Heart left ventricle (tissue), 13 donors: ENCODE data around the gene CDKL2.
"Not testable (repeated sequence)": the region's sequence is repeated elsewhere in the genome, so short reads cannot be mapped to it uniquely, and the experiment has no call there.

ENCODE experiments used
- POLR2A ChIP-seq, 2 donors: fragments of 450-650 bp; IDR thresholded peaks; one replicate each; pipeline ENCODE4 v1.6.1; 2017; ENCODE audit warnings: antibody characterized with exemption in 2 of 2, mild to moderate bottlenecking in 2 of 2, moderate library complexity in 2 of 2
- TF ChIP-seq, protein P1 (sequence below), 12 donors: fragments of 200-600 bp; sonication (generic) in 4 of 12; IDR thresholded peaks; one replicate each; pipeline versions ENCODE4 v1.5.0 to v1.8.0; 2018 to 2022; ENCODE audit warnings: antibody characterized with exemption in 12 of 12, mild to moderate bottlenecking in 5 of 12
- donor health status: ischemic (EF 13 %, LVEDD 7.1; RV severe dilation, severe dysfunction).
- donor health status: DM: no; HTN: yes; CAD: no.
- donor health status: DM: no; HTN: no; CAD: no.
- donor health status: ischemic (EF 25% LVEDD 6.9; RV normal size, moderate dysfunction).
- donor health status: ischemic (EF 25% LVEDD 5.7; RV mildly dilated, moderate dysfunction).
- donor health status: ischemic (EF 35%, LVEDD 5.7; RV mildly dilated, moderate dysfunction).
- donor health status: nonischemic (EF 11% LVEDD 7.7; RV severe dilation, severe dysfunction).
- donor health status: DM: yes; HTN: yes; CAD: no.
- donor health status: PGD.
- donor health status: ischemic (EF 29% LVEDD 5.4; RV normal size, mild dysfunction).
- donor health status: nonischemic (EF 23%, LVEDD 6.1; RV moderate dilation, normal function).

DNA sequence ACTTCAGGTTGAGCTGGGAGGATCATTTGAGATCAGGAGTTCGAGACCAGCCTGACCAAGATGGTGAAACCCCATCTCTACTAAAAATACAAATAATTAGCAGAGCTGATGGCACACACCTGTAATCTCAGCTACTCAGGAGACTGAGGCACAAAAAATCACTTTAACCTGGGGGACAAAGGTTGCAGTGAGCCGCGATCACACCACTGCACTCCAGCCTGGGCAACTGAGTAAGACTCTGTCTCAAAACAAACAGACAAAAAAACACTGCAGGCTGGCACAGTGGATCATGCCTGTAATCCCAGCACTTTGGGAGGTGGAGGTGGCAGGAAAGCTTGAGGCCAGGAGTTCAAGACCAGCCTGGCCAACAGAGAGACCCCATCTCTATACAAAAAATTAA, 34.3 kb upstream of the CDKL2 start:
- not testable (repeated sequence) for TF ChIP-seq POLR2A (IDR thresholded peaks at IDR 0.05)
- TF ChIP-seq, protein P1, sequence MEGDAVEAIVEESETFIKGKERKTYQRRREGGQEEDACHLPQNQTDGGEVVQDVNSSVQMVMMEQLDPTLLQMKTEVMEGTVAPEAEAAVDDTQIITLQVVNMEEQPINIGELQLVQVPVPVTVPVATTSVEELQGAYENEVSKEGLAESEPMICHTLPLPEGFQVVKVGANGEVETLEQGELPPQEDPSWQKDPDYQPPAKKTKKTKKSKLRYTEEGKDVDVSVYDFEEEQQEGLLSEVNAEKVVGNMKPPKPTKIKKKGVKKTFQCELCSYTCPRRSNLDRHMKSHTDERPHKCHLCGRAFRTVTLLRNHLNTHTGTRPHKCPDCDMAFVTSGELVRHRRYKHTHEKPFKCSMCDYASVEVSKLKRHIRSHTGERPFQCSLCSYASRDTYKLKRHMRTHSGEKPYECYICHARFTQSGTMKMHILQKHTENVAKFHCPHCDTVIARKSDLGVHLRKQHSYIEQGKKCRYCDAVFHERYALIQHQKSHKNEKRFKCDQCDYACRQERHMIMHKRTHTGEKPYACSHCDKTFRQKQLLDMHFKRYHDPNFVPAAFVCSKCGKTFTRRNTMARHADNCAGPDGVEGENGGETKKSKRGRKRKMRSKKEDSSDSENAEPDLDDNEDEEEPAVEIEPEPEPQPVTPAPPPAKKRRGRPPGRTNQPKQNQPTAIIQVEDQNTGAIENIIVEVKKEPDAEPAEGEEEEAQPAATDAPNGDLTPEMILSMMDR (IDR thresholded peaks at IDR 0.05), result not testable (repeated sequence)
